Measurements from ENCODE around the gene SBF2.
"Not testable (repeated sequence)": the region's sequence is repeated elsewhere in the genome, so short reads cannot be mapped to it uniquely, and the experiment has no call there.

SBF2 gene

GRCh38 chr11:10274726-10275125 is 19.3 kb downstream of the SBF2 start:
- DNase-seq (ENCODE audit: low read depth): no peak
- no peak for TF ChIP-seq CTCF (IDR thresholded peaks at IDR 0.05; ENCODE audit: low read depth, low read length, missing control alignments)
- no peak overlapping the region for H3K4me3 ChIP-seq (ENCODE audit: low read depth, low read length)

GRCh38 chr11:10273738-10274137 is 20.3 kb downstream of the SBF2 start:
- no peak for DNase-seq (ENCODE audit: low read depth)
- H3K4me3 ChIP-seq (ENCODE audit: low read depth, low read length): no peak overlapping the region
- no peak for TF ChIP-seq CTCF (IDR thresholded peaks at IDR 0.05; ENCODE audit: low read depth, low read length, missing control alignments)

GRCh38 chr11:10272132-10272531 is 21.9 kb downstream of the SBF2 start:
- H3K4me3 ChIP-seq (ENCODE audit: low read depth, low read length): no peak overlapping the region
- DNase-seq (ENCODE audit: low read depth): no peak
- no peak for TF ChIP-seq CTCF (IDR thresholded peaks at IDR 0.05; ENCODE audit: low read depth, low read length, missing control alignments)

- no peak overlapping the region for H3K4me3 ChIP-seq (ENCODE audit: low read depth, low read length)
- DNase-seq (ENCODE audit: low read depth): no peak
- no peak for TF ChIP-seq CTCF (IDR thresholded peaks at IDR 0.05; ENCODE audit: low read depth, low read length, missing control alignments)
Measured at GRCh38 chr11:10268746-10269488, 25.1 kb downstream of the SBF2 start.

DNA sequence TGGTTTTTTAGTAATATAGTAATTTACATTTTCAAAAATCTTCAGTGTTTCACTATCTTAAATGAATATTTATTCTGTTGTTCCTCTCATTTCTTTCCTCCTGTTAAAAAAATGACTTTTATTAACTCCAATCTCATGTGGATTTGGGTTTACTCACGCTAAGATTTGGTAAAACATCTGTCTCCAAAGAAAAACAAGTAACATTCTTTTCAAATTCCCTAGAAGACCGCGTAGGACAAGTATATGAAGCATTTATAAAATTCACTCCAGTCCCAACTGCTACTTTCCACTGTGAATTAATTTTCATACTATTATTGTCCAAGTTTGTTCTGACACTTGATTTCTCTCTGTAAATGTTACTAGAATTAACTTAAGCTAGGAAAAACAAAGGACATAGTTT is 26.2 kb downstream of the SBF2 start:
- no peak for TF ChIP-seq CTCF (IDR thresholded peaks at IDR 0.05; ENCODE audit: low read depth, low read length, missing control alignments)
- DNase-seq (ENCODE audit: low read depth): no peak
- no peak overlapping the region for H3K4me3 ChIP-seq (ENCODE audit: low read depth, low read length)

GRCh38 chr11:10265936-10266335 is 28.1 kb downstream of the SBF2 start:
- H3K4me3 ChIP-seq (ENCODE audit: low read depth, low read length): no peak overlapping the region
- no peak for TF ChIP-seq CTCF (IDR thresholded peaks at IDR 0.05; ENCODE audit: low read depth, low read length, missing control alignments)
- DNase-seq (ENCODE audit: low read depth): no peak

DNA sequence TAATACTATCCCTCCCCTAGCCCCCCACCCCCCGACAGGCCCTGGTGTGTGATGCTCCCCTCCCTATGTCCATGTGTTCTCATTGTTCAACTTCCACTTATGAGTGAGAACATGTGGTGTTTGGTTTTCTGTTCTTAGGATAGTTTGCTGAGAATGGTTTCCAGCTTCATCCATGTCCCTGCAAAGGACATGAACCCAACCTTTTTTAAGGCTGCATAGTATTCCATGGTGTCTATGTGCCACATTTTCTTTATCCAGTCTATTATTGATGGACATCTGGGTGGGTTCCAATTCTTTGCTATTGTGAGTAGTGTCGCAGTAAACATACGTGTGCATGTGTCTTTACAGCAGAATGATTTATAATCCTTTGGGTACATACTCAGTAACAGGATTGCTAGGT is 29.3 kb downstream of the SBF2 start:
- H3K4me3 ChIP-seq (ENCODE audit: low read depth, low read length); DNase-seq (ENCODE audit: low read depth): not testable (repeated sequence)
